ENCODE results near the gene WDR6.

WDR6 gene

GRCh38 chr3:49007068-49007770 lies at the start of gene WDR6:
Gene WDR6 (plus strand): TSS chr3:49007391. CDS start chr3:49007432, 41 bp downstream.
- DNase-seq (ENCODE audit: low read depth, low spot score): peak; percentile 94

GRCh38 chr3:48960841-48961413 lies 46.3 kb upstream of the WDR6 start:
- no peak for DNase-seq (ENCODE audit: low read depth, low spot score)

GRCh38 chr3:48962340-48962739 lies 44.9 kb upstream of the WDR6 start:
- no peak for DNase-seq (ENCODE audit: low read depth, low spot score)

- no peak for DNase-seq (ENCODE audit: low read depth, low spot score)
These were observed 44.3 kb upstream of the WDR6 start for GRCh38 chr3:48962939-48963338.

- no peak for DNase-seq (ENCODE audit: low read depth, low spot score)
These were observed 43.6 kb upstream of the WDR6 start for GRCh38 chr3:48963591-48963990.

GRCh38 chr3:48966367-48966766 lies 40.8 kb upstream of the WDR6 start:
- DNase-seq (ENCODE audit: low read depth, low spot score): no peak

- DNase-seq (ENCODE audit: low read depth, low spot score): no peak
These were observed 40.3 kb upstream of the WDR6 start for GRCh38 chr3:48966876-48967361.

GRCh38 chr3:48970586-48970985 lies 36.6 kb upstream of the WDR6 start:
- DNase-seq (ENCODE audit: low read depth, low spot score): no peak

- DNase-seq (ENCODE audit: low read depth, low spot score): no peak
These were observed 32.9 kb upstream of the WDR6 start for GRCh38 chr3:48974076-48974864.

- no peak for DNase-seq (ENCODE audit: low read depth, low spot score)
These were observed 27.7 kb upstream of the WDR6 start for GRCh38 chr3:48979451-48979850.

- DNase-seq (ENCODE audit: low read depth, low spot score): no peak
These were observed 26.9 kb upstream of the WDR6 start for GRCh38 chr3:48980295-48980694.

GRCh38 chr3:48982016-48982415 lies 25.2 kb upstream of the WDR6 start:
- DNase-seq (ENCODE audit: low read depth, low spot score): no peak

- DNase-seq (ENCODE audit: low read depth, low spot score): no peak
These were observed 24.5 kb upstream of the WDR6 start for GRCh38 chr3:48982686-48983085.

- no peak for DNase-seq (ENCODE audit: low read depth, low spot score)
These were observed 24.1 kb upstream of the WDR6 start for GRCh38 chr3:48983096-48983495.

- no peak for DNase-seq (ENCODE audit: low read depth, low spot score)
These were observed 22.5 kb upstream of the WDR6 start for GRCh38 chr3:48984663-48985062.

- DNase-seq (ENCODE audit: low read depth, low spot score): no peak
These were observed 21.3 kb upstream of the WDR6 start for GRCh38 chr3:48985831-48986376.

GRCh38 chr3:48989126-48989795 lies 17.9 kb upstream of the WDR6 start:
- no peak for DNase-seq (ENCODE audit: low read depth, low spot score)

GRCh38 chr3:48989796-48990635 lies 17.2 kb upstream of the WDR6 start, which contains the start of gene P4HTM:
Gene P4HTM (plus strand): TSS chr3:48990241. CDS start chr3:48990257, 16 bp downstream.
- peak; percentile 76 for DNase-seq (ENCODE audit: low read depth, low spot score)

GRCh38 chr3:48990636-48991469 lies 16.3 kb upstream of the WDR6 start:
- no peak for DNase-seq (ENCODE audit: low read depth, low spot score)

Measured in smooth muscle cell of the brain vasculature (primary cell).